Stimulated activated CD8-positive, alpha-beta memory T cell treated with anti-CD3 and anti-CD28 coated beads, Interleukin-7, amount 100 ng/mL, for 1 hour (primary cell): ENCODE measurements around the gene KIRREL3.

Source experiments
- DNase-seq, 2 donors: peaks; one replicate each; pipeline ENCODE4 v3.0.0-alpha.2; 2020; ENCODE audit warnings: low read depth in 2 of 2

KIRREL3 gene

DNA sequence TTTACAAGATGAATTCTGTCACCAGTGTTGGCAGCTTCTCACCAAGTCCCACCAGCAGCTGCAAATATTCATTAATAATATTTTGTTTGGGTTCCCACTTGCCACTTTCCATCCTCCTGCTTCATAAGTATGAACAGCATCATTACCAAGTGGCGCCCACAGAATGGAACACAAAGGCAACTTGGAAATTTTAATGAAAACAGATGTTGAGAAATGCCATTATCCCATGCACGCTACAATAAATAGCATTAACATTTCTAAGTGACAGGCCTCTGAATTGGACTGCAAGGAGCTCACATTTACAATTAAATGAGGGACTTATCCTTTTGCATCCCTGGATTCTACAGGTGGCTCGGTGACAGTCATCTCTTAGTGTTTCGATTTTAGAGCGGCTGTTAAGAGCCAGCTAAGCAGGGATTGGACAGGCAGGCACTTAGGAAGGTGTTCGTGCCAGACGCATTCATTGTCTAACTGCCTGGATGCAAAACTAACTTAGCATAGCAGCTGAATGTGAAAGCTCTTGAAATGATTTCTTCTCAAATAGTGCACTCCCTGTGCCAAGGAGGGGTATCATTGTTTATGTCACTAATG is 170.3 kb downstream of the KIRREL3 start:
- no peak for DNase-seq

DNA sequence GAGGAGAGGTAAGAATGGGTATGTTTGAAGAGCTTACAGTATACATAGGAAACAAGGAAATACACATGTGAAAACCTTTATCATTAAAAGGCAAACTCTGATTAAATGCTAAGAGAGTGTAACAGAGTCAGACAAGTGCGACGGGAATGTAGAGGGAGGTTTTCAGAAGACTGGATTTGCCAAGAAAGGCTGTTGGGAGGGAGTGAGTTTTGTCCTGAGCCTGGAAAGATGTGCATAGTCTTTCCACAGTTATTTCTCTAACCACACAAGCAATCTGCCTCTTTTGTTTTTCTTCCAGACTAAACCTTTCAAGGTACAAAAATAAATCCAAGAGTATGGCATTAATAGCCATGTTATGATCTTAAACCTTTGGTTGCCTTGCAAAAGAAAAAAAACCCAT is 170.9 kb downstream of the KIRREL3 start:
- no peak for DNase-seq

DNA sequence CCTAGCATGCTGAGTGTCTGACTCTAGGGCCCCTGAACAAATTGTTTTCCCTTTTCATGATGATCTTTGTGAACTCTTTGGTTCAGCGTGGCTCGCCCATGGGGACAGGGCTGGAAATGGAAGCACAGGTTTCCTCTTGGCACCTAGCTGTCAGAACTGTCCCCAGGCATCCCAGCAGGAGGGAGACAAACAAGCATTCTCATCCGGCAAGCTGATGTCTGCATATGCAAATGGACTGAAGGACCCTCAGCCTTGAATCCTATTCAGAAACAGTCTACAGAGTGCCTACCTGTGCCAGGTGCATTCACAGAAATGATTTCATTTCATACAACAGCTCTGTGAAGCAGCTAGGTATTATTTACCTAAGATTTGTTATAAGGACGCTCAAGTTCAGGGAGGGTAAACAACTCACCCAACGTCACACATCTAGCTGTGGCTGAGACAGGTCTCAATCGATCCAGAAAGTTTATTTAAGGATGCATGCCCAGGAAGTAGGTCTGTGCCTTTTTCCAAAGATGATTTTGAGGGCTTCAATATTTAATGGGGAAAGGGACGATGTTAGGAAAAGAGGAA is 176.4 kb downstream of the KIRREL3 start:
- DNase-seq = no peak

DNA sequence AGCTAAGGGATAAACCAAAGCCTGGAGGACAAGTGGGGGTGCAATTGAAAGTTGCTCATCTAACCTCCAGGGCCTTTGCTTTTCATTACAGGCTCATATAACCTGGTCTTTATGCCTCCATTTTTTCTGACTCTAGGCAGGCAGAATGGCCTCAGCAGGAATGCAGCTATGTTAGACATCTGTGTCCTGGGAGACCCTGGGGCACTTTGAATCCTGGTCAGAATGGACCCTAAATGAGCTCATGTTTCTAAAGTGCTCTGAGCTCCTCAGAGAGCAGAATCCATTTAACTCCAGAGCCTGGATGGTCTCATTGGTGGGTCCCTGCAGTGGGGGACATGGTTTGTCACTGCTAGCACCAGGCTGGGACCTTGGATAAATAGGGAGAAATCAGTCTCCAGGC is 177.3 kb downstream of the KIRREL3 start:
- no peak for DNase-seq

- no peak for DNase-seq
Measured at GRCh38 chr11:126821827-126822226, 178.7 kb downstream of the KIRREL3 start.

DNA sequence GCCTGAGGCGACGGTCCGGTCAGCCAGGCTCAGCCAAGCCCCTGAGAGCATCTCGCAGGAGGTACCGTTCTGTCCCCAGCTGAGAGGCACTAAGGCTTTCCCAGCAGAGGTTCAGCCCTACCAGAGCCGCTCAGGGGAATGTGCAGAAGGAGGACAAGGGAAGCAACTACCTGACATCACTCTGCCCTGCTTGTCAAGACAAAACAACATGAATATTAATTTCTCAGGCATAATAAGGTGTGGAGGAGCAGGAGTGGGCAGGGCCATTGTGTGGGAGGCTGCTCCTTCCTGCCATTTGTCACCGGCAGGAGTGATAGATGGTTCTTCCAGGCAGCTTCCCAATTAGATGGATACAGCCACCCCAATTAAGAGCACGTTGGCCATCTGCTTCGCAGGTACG is 181.4 kb downstream of the KIRREL3 start:
- no peak for DNase-seq

GRCh38 chr11:126817523-126818450 is 182.8 kb downstream of the KIRREL3 start:
- DNase-seq = no peak

DNA sequence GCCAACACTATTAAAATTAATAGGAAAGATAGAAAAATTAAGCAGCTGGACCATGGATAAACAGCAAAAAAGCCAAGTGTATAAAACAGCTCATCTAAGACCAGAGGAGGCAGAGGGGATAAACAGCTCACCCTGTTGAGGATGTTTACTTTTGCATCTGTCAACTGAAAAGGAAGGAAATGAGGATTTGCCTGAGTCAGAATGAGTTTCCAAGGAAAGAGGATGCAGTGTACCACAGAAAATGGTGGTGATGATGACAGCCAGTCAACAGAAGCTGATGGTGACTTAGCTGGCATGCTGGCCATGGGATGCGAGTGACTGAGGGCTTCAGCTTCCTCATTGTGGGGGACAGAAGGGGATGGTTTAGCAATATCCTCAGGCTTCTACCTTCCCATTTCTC is 183.5 kb downstream of the KIRREL3 start:
- DNase-seq = no peak

GRCh38 chr11:126816645-126817044 is 183.9 kb downstream of the KIRREL3 start:
- no peak for DNase-seq

GRCh38 chr11:126815111-126815510 is 185.5 kb downstream of the KIRREL3 start:
- DNase-seq = no peak

GRCh38 chr11:126810776-126811175 is 189.8 kb downstream of the KIRREL3 start:
- DNase-seq = no peak

DNA sequence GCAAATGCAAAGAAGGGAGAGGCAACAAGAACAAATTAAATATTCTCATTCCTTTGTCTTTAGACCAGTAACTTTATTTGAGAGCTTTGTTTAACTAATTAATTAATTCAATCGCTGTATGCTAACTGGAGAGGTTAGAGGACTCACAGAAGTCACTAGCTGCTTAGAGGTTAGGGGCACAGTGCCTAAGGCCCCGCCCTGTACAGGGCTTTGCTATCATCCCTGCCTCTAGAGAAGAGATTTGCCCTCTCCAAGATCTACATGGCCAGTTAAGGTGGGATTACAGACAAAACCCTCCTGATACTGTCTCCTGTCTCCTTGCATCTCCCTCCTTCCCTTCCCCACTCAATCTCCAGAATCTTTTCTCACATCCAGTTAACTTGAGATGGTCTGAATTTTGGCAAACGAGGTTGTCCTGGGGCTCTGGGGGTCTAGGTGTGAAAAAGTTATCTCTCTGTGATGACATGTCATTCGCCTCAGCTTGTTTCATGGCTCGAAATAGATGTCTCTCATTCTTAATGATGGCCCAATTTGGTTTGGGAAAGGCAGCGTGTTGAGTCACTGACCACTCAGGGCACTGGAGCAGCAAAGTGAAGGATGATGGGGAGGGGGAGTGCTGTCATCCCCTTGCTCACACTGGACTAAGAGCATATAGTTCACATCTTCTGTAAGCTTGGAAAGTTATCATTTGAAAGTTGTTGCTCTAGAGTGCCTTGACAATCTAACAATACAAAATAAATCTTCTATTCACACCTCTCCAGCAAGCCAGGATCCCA is 190.9 kb downstream of the KIRREL3 start:
- DNase-seq = no peak

DNA sequence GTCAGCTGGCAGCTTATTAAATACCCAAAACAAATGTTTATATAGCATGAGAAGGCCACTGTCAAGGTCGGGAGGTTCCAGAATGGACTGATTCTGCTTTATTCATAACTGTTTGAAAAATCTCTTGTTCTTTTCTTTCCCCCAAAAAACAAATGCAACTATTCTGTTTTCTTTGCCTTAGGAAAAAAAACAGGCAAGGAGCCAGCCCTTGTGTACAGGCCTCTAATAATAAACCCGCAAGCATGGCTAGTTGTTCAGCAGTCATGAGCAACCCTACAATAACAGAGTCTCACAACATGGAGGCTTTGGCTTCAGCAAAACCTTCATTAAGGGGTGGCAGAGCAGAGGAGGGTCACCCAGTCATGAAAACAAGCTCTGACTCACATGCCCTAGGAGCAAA is 191.7 kb downstream of the KIRREL3 start:
- DNase-seq = no peak

DNA sequence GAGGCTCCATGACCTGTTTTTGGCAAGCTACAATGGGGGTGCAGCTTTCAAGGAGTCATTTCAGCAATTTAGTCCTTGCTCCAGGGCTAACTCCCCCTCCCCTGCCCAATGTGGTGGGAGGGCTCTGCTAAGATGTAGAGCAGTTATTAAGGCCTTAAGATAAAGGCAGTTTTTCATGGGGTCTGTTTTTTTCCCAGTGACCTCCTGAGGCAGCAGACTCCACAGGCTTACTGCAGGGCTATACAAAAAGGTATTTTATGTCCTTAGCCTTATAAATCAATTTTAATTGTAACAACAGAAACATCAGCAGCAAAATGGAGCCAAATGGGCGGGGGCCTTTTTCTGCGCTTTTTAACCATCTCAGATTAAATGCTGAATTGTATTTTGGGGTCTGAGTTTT is 192.3 kb downstream of the KIRREL3 start:
- DNase-seq = no peak

DNA sequence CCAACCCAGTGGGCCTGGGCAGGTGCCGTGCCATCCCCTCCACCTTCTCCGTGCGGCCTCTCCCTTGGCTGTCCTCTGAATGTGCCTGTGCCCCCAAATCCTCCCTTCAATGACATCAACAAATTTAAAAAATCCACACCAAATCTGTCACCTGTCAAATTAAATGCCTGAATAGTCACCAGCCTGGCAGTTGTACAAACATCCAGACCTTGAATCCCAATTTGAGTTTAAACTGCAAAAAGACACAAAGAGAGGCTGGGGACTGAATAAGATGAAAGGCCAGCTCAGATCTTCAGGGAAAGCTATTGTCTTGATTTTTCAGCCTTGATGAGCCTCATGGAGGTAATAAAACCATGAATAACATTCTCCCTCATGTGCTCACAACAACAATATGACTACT is 194.7 kb downstream of the KIRREL3 start:
- DNase-seq = no peak

- no peak for DNase-seq
Measured at GRCh38 chr11:126804363-126804762, 196.2 kb downstream of the KIRREL3 start.

GRCh38 chr11:126800009-126800408 is 200.6 kb downstream of the KIRREL3 start:
- DNase-seq = no peak

GRCh38 chr11:126797457-126798169 is 203.0 kb downstream of the KIRREL3 start:
- no peak for DNase-seq

- no peak for DNase-seq
Measured at GRCh38 chr11:126793596-126793995, 207.0 kb downstream of the KIRREL3 start.

DNA sequence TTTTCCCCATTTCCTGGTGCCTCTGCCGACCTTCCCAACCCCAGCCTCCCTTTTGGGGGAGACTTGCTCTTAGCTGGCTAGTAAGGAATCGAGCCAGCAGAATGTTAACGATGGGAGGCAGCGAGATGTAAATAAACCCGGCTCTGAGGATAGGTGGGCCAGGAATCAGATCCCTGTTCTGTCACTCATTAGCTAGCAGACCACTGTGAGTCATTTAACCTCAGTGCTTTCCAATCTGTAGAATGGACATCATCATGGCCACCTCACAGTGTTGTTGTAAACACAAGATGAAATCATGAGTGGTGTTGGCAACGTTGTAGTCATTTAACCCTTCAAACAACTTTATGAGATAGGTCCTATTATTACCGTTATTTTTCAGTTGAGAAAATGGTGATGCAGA is 208.6 kb downstream of the KIRREL3 start:
- DNase-seq = no peak

DNA sequence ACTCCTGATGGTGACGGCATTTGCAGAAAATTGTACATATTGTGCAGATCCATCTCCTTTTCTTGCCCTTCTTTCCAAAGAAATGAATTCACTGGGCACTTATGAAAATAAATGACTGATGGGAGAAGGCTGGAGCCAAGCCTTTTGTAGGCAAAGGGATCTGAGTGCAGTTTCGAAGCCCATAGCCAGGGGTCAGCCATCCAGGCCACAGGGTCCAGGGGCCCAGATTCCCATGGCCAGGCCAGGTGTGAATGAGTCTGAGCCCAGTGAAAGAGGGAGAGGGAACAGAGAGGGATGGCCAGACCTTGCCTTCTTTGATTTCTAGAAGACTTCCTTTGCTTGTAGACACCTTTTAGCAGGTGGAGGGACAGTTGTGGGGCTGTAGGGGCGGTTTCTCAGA is 209.1 kb downstream of the KIRREL3 start:
- DNase-seq = no peak
